Measurements from ENCODE around the gene SCO1.
"Not testable (repeated sequence)": the region's sequence is repeated elsewhere in the genome, so short reads cannot be mapped to it uniquely, and the experiment has no call there.

The SCO1 gene

DNA sequence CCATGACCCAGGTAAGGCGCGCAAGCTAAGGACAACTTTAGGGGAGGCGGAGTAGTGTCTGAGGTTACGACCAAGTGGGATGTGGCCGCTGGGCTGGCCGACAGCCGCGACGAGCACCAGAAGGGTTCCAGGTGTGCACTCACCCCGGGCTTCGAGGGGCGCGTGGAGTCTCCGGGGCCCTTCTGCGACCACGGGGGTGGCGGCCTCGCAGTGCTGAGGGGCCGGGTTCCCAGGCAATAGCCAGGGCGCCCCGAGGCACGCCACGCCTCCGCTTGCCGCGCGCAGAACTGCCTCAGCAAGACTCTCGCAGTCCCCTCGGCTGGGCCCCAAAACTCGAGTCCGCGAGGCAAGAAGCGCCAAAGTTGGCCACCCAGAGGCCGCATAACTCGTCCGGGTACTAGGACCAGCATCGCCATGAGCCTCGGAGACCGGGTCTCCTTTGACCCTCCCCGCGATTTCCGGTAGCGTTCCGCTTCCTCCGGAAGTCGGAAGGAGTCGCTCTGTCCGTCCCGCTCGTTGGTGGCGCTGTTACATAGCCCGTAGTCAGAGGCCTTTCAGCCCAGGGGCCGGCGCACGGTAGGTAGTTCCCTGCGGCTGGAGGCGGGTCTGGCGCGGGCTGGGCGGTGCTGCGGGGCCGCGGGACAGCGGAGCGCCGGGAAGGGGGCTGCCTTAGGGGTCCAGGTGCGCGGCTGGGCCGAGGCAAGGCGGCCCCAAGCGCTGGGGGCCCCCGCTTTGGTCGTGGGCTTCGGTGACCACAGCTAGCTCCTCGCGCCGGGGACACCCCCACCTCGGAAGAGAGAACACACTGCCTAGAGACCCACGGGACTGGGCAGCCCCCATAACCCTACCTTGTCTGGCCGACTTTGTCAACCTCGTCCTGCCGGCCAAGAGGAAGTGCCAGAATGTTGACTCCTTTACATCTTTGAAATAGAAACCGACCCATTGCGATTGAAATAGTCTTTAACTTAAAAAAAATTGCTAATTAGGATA, at the start of gene SCO1, which contains the start of gene ADPRM:
Gene SCO1 (minus strand): TSS at position 442 of the 990 bp plus-strand sequence. CDS start 26 bp downstream, at position 416.
Gene ADPRM (plus strand): TSS at position 503 of the 990 bp plus-strand sequence. CDS start 7,333 bp downstream, outside the sequence.
- peak; percentile 65 for FAIRE-seq

DNA sequence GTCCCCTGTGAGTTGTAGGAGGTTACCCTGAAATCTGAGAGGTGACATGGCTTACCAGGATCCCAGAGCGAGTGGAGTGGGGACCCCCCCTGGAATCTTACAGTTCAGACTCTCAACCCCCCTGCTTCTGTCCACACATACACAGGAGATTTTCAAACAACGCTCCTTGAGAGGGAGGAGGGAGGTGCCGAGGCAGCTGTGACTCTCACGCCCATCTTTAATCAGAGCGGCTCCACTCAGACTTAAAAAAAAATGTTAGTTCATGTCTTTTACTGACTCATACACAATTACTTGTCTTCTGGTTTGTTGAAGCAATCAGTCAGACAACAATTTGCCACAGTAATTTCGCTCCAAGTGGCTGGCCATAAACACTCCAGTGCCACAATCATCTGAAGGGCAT, 47.9 kb upstream of the SCO1 start:
- no peak for FAIRE-seq

DNA sequence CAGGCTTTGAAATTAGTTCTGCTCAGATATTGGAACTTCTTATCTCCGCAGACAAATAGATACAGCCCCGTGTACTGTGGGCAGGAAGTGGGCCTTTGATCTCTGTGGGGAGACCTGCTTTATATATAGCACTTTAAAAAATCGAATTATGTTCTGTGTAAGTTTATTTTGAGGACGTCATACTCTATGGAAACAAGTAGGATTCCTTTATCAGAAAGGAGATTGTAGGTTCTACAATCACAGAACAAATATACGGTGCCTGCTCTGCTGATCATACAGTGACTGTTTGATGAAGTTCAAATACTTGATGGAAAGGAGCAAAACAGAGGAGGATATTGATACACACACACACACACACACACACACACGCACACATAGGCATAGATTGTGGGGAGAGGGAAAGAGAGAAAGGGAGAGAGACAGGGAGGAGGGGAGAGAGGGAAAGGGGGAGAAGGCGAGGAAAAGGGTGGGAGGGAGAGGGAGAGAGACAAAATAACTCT, 47.2 kb upstream of the SCO1 start:
- FAIRE-seq = no peak

DNA sequence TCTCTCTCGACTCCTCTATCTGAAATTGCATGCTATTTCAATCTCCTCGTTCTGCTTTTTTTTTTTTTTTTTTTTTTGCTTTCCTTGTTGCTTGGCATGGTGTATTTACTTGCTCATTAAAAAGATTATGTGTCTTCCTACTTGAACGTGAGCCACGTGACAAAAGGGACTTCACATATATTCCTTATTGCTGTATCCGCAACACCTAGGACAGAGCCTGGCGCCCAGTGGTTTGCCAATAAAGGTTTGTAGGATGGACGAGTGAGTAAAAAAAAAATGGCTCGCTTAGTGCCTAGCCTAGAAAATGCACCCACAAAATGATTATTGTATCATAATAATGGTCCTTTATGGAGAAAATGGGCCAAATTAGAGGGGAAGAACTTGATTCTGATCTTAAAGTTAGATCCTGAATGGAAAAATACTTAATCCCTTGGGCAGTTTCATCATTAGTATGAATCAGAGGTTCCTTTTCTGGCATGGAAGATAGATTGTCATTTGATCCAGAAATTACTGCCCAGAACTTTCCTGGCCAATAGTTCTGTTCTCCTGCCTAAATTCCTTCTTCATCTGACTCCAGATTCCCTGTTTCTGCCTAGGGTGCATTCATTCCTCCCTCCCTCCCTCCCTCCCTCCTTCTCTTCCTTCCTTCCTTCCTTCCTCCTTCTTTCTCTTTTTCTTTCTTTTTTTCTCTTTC, 46.1 kb upstream of the SCO1 start:
- no peak for FAIRE-seq

DNA sequence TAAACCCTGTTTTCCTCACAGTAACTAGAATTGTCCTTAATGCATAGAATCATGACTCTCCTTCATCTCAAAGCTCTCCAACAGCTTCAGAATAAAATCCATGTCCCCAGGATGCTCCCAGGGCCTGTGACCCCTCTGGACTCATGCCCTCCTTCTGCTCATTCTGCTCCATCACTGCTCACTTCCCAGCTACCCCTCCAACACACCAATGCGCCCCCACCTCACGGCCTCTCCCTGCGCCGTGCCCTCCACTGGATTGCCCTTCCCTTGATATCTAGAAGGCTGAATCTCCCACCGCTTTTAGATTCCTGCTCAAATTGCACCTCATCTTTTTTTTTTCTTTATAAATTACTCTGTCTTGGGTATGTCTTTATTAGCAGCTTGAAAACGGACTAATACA, 45.1 kb upstream of the SCO1 start:
- no peak for FAIRE-seq

DNA sequence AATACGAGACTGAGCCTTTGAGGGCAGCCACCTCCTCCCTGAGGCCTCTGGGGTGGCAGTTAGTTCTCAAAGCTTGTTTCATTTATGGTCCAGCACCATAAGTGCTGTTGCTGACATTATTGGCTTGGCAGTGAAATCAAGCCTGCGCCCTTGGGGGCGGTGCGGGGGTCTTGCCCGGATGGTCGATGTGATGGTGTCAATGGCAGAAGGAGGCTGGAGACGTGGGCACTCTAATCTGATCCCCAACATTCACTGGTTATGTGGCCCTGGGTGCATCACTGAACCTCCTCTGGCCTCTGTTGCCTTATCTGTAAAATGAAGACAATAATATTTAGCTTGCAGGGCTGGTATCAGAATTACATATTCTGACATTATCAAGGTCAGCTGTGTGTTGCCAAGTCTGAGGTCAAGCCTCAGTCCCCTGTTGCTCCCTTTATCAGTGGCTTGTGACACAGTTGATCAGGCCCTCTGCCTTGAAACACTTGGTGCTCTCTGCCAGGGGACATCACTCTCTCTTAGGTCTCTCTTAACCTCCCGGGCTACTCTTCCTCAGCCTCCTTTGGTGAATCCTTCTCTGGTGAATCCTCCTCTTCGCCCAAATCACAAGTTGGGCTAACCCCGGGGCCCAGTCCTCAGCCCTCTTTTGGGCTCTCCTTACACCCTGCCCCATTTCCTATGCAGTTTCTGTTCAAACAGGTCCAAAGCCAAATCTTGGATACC, 44.2 kb upstream of the SCO1 start:
- FAIRE-seq = no peak

DNA sequence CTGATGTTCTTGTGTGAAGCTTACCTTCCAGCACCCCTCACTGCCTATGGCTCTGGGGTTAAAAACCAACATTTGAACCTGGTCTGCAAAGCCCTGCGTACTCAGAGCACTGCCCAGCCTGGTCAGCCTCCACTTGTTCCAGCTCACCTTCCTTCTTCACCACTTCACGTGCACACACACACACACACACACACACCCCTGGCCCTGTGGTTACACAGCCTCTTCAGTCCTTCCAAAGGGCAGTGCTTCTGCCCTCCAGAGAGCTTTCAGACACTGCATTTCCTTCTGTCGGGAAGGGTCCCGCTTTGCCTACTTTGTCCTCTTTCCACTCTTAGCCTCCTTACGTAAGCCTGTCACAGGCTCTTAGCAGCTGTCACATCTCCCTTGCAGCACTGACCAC, 42.1 kb upstream of the SCO1 start:
- FAIRE-seq = no peak

DNA sequence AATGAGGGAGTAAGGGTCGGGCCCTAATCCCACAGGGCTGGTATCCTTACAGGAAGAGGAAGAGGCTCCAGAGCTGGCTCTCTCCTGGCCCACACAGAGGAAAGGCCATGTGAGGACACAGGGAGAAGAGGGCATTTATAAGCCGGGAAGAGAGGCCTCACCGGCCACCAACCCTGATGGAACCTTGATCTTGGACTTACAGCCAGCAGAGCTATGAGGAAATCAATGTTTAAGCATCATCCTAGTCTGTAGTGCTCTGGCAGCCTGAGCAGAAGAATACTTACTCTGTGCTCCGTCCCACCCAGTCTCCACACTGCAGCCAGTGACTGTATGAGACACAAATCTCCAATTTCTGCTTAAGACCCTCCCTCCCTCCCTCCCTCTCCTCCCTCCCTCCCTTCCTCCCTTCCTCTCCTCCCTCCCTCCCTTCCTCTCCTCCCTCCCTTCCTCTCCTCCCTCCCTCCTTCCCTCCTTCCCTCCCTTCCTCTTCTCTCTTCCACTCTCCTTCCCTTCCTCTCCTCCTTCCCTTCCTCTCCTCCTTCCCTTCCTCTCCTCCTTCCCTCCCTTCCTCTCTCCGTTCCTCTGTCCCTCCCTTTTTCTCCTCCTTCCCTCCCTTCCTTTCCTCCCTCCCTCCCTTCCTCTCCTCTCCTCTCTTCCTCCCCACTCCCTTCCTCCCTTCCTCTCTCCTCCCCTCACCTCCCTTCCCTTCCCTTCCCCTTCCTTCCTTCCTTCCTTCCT, 41.4 kb upstream of the SCO1 start:
- no peak for FAIRE-seq

DNA sequence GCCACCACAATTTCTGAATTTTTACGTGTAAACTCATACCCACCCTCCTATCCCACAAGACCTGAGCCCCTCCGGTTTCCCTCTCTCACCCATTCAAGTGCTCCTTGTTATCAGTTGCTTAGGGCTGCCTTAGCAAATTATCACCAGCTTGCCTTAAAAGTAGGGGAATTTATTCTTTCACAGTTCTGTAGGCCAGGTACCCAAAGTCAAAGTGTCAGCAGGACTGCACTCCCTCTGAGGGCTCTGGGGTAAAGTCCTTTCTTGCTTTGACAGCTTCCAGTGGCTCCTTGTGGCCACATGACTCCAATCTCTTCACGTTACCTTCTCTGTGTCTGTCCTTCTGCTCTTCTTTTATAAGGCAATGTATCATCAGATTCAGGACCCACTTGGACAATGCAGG, 40.4 kb upstream of the SCO1 start:
- no peak for FAIRE-seq

DNA sequence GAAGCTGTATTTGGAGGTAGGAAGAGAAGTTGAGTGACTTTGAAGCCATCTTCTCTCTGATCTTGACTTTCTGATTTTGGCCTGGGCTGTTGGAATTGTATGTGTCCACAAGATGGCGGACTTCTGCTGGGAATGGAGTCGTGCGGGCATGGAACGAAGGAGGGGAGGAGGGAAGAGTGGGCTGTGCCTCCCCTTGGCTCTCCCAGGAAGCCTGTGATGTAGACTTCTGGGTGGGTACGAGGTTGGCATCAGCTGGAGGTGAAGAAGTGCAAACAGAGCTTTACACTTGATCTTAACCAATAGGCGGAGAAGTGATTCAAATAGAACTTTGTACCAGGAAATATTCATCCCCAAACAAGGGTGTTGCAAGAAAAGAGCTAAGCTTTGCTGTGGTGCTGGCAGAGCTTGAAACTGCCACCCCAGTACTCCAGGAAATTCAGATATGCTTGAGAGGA, 39.9 kb upstream of the SCO1 start:
- peak; percentile 35 for FAIRE-seq

DNA sequence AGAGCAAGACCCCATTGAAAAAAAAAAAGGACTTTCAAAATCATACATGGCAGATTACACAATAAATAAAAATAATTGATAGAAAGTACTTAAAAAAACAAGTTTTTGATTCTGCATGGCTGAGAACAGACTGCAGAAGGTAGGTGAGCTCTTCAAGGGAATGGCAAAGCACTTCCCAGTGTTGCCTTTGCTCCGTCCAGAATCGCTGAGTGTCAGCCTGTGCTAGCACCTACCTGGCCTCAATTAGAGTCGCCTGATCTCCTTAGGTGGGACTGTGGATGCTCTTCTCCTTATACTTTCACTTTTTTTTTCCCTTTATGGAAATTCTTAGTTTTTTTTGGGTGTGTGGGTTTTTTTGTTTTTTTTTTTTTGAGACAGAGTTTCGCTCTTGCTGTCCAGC, 38.5 kb upstream of the SCO1 start:
- no peak for FAIRE-seq

DNA sequence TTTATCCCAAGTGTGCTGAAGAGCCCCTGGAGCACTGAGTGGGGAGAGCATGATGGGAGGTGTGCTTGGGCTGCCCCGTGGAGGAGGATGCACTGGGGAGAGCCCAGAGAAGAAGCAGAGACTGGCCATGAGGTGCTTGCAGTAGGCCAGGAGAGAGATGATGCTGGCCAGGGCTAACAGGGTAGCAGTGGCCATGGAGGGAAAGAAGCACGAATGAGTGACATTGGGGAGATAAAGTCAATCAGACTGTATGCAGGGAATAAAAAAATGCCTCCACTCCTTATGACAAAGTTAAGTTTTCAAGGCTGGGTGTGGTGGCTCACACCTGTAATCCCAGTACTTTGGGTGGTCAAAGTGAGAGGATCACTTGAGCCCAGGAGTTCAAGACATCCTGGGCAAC, 37.9 kb upstream of the SCO1 start:
- no peak for FAIRE-seq

DNA sequence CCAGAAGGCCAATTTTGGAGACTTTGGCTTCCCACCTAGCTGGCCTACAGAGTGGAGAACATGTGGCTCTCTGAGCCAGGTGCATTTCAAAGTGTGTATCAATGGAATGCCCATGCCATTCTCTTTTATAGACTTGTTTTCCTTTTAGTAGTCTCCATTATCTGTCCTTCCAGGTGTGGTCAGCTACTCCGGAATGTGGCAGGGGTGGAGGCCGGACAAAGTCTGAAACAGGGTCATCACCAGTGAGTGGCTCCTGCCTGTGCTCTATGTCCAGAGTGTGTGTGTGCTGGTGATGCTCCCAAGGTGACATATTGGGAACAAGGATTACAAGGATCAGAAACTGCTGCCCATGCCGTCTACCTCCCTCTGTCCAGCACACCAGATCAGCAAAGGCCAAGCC, 36.3 kb upstream of the SCO1 start:
- FAIRE-seq = no peak

DNA sequence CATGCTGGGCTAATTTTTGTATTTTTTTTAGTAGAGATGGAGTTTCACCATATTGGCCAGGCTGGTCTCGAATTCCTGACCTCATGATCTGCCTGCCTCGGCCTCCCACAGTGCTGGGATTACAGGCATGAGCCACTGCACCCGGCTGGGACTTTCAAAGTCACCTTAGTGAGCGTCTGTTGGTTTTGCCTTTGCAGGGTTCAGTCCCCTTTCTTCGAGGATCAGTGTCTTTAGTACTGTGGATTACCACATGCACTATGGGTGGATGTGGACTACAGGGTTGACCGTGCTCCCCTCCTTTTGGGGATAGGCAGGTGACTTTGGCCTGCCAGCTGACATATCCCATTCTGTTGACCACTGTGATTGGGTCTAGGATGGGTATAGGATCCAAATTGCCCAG, 34.8 kb upstream of the SCO1 start:
- FAIRE-seq = not testable (repeated sequence)

DNA sequence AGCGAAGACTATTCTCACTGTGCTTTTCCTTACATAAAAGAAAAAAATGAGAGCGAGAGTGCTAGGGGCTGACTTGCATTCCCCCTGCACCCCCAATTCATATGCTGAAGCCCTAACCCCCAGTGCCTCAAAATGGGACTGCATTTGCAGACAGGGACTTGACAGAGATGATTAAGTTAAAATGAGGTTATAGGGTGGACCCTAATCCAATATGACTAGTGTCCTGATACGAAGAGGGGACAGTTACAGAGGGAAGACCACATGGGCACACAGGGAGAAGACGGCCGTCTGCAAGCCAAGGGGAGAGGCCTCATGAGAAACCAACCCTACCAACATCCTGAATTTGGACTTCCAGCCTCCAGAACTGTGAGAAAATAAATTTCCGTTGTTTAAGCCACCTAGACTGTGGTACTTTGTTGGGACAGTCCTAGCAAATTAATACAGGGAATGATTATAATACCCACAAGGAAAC, 34.1 kb upstream of the SCO1 start:
- FAIRE-seq = no peak

DNA sequence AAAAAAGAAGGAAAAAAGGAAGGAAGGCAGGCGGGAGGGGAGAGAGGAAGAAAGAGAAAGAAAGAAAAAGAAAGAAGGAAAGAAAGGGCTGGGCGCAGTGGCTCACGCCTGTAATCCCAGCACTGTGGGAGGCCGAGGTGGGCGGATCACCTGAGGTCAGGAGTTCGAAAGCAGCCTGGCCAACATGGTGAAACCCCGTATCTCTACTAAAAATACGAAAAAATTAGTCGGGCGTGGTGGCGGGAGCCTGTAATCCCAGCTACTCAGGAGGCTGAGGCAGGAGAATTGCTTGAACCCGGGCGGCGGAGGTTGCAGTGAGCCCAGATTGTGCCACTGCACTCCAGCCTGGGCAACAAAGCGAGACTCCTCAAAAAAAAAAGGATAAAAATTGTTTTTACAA, 32.9 kb upstream of the SCO1 start:
- FAIRE-seq = not testable (repeated sequence)

DNA sequence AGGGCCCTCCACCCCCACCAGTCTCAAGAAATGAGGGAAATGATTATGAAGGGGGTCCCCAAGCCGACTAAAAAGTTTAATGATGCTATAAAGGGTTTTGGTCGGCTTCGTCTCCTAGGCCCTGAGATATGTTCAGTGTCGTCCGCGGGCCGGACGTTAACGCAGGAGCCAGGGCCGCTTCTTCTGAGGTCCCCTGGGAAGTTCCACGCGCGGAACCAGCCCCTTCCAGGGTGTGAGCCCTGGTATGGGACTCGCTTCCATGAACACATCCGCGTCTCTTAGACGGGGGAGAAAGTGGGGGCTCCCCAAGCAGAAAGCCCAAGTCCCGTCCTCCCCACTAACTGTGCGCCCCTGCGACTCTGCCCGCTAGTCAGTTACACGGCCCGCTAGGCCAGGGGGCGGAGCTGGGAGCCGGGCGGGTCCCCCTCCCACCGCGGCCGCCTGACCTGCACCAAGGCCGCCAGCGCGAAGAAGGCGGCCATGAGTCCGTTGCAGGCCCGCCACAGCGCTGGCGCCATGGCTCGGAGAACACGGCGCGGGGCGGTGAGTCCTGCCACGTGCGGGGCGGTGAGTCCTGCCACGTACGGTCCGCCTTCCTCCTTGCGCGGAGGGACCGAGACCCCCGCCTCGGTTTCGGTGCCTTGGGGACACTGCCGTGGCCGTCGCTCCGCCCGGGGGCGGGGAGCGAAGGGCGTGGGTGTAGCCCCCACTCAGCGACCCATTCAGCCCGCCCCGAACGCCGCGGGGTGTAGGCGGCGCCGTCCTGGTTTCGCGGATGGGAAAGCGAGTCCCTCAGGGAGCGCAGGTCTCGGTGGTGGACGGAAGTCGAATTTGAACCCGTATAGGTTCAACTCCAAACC, 32.2 kb upstream of the SCO1 start, which contains the start of gene TMEM220:
Gene TMEM220 (minus strand): TSS at position 690 of the 860 bp plus-strand sequence. CDS start 172 bp downstream, at position 518.
- no peak for FAIRE-seq

DNA sequence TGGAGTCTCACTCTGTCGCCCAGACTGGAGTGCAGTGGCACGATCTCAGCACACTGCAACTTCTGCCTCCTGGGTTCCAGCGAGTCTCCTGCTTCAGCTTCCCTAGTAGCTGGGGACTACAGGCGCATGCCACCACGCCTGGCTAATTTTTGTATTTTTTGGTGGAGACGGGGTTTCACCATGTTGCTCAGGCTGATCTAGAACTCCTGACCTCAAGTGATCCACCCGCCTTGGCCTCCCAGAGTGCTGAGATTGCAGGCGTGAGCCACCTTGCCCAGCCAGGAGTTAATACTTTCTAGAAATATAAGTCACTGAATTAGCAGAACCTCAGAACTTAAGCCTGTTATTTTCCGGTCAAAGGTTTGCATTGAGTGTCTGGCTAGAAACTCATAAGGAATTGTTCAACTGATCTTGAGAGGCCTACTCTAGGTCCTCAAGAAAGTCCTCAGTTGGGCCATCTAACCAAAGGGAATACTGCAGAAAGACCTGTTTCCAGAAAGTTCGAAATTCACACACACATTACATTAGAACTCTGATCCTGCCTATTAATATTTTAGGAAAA, 31.1 kb upstream of the SCO1 start:
- FAIRE-seq = no peak

DNA sequence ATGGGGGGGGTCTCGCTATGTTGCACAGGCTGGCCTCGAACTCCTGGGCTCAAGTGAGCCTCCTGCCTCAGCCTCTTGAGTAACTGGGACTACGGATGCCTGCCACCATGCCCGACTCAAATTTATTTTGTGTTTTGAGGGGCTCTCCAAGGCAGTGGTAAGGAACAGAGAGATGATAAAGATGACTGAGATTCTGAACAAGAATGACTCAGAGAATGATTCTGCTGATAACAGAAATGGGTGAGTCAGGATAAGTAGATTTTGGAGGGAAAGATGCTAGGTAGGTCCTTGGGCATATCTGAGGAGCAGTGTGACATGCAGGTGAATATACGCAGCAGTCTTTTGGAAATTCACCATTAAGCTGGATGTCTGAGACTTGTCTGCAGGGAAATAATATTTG, 29.9 kb upstream of the SCO1 start:
- FAIRE-seq = no peak

DNA sequence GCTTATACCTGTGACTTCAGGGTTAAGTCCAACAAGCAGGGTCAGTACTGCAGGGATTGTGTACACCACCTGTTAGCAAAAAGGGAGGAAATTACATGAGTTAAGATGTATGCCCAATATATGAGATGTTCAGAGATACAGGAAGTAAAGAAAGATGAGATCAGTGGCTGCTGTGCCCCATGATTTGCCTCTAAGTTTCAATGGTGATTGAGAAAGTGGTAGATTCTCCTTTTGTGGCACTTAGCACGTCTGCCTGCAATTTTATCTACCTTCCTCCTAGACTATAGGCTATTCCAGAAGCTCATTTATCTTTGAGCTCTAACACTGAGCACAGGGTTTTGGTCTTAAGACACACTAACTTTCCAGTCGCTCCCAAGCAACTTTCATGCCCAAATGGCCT, 28.9 kb upstream of the SCO1 start:
- no peak for FAIRE-seq
